ENCODE data around the gene KIF5C.

KIF5C gene

DNA sequence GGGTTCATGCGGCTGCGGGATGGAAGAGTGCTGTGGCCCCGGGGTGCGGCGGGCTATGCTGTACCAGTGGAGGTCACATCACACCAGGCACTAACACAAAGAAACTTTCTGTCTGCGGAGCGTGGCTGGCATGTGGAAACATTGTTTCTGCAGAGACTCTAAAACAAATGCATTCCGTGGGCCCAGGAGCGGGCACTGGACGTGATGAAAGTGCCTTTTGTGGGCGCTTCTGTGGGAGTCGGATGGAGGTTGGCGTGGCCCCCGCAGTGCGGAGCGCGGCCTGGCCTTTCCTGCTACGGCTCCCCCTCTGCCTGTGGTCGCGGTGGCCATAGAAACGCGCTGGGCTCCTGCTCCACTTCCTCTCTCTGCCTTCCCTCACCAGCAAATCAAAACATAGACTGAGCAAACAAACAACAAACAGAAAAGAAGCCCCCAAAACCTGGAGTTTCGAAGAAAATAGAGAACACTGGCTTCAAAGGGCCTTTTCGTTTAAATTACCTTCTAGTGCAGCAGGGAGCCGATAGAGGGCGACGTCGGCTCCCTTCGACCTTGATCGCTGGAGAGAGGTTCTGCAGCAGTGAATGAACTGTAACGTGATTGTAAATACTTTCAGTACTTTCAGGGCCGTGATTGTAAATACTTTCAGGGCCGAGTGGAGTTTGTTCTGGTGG, 51.4 kb downstream of the KIF5C start:
- no peak for DNase-seq (ENCODE audit: low read depth)

- no peak for DNase-seq (ENCODE audit: low read depth)
Measured at GRCh38 chr2:148926981-148927401, 52.0 kb downstream of the KIF5C start.

GRCh38 chr2:148928395-148928794, 53.4 kb downstream of the KIF5C start:
- no peak for DNase-seq (ENCODE audit: low read depth)

GRCh38 chr2:148930046-148930775, 55.2 kb downstream of the KIF5C start:
- no peak for DNase-seq (ENCODE audit: low read depth)

GRCh38 chr2:148932536-148932935, 57.5 kb downstream of the KIF5C start:
- no peak for DNase-seq (ENCODE audit: low read depth)

- no peak for DNase-seq (ENCODE audit: low read depth)
Measured at GRCh38 chr2:148933456-148933855, 58.4 kb downstream of the KIF5C start.

DNA sequence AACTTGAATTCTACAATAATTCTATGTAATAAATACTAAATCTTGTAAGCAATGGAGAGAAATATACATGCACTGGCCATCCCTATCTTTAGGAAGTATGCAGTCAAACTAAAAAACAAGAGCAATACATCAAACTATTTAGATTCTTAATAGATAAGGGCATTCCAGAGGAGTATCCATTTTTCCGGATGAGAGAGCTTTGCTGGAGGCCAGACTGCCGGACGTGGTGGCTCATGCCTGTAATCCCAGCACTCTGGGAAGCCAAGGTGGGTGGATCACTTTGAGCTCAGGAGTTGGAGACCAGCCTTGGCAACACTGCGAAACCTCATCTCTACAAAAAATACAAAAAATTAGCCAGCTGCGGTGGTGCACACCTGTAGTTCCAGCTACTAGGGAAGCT, 60.8 kb downstream of the KIF5C start:
- peak; percentile 15 for DNase-seq (ENCODE audit: low read depth)

GRCh38 chr2:148936857-148937450, 61.9 kb downstream of the KIF5C start:
- no peak for DNase-seq (ENCODE audit: low read depth)

GRCh38 chr2:148939271-148939670, 64.2 kb downstream of the KIF5C start:
- DNase-seq (ENCODE audit: low read depth): no peak

- no peak for DNase-seq (ENCODE audit: low read depth)
Measured at GRCh38 chr2:148943097-148943496, 68.1 kb downstream of the KIF5C start.

DNA sequence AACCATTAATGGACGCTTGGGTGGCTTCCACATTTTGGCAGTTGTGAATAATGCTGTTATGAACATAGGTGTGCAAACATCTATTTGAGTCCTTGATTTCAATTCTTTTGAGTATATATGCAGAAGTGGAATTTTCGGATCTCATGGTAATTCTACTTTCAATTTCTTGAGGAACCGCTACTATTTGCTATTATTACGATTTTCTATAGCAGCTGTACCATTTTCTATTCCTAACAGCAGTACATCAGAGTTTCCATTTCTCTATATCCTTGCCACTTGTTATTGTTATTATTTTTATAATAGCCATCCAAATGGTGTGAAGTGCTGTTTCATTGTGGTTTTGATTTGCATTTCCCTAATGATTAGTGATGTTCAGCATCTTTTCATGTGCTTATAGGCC, 69.5 kb downstream of the KIF5C start:
- DNase-seq (ENCODE audit: low read depth): no peak

DNA sequence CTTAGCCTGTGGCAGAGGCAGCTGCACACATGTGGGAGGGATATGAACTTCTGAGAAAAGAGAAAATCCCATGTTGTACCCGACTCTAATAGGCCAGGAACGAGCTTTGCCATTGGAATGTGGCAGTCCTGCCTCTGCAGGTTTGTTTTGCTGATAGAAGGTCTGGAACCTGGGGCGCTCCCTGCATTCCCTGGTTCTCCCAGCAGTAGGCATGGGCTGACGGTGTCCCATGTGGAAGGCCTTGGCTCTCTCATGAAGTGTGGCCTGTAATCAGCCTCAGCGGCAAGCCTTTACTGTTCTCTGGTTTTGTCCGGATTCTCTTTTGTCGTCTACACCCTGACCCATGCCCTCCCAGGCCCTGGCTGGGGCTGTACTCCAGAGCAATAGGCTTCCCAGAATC, 72.3 kb downstream of the KIF5C start:
- DNase-seq (ENCODE audit: low read depth): no peak

DNA sequence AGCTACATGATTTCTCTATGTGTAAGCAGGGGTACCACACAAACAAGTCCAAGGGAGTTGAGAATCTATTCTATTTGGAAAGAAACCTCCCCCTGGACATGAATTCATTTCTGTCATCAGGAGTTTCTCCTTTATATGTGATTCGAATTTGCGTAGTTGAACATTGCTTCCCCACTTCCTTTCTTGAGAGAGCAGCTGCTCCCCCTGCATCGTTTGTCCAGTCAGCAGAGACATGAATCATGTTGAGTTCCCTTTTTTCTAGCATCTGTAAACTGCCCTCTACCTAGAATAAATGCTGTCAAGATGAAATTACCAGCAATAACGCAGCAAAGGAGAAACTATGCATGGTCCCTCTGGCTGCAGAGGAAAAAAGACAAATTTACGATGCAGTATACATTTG, 73.8 kb downstream of the KIF5C start:
- DNase-seq (ENCODE audit: low read depth): no peak

DNA sequence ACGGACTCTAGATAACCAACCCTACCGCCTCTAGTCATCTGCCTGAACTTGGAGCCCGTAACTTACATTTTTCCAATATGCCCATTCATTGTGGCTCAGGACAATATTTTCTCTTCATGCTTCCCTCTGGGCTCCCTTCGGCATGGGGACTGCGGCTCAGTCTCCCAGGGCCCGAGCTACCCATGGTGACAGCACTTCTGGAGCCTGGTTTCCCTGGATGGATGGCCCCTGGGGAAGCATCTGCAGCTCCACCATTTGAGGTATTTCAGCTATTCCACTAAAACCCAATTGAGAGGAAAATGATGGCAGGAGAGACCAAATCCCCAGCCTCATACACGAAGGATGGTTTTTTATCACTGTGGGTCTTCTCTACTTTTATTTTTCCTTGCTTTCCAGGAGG, 74.3 kb downstream of the KIF5C start:
- DNase-seq (ENCODE audit: low read depth): no peak

GRCh38 chr2:148952621-148953020, 77.6 kb downstream of the KIF5C start:
- DNase-seq (ENCODE audit: low read depth): no peak

- DNase-seq (ENCODE audit: low read depth): no peak
Measured at GRCh38 chr2:148953426-148953825, 78.4 kb downstream of the KIF5C start.

GRCh38 chr2:148954536-148954935, 79.5 kb downstream of the KIF5C start:
- no peak for DNase-seq (ENCODE audit: low read depth)

DNA sequence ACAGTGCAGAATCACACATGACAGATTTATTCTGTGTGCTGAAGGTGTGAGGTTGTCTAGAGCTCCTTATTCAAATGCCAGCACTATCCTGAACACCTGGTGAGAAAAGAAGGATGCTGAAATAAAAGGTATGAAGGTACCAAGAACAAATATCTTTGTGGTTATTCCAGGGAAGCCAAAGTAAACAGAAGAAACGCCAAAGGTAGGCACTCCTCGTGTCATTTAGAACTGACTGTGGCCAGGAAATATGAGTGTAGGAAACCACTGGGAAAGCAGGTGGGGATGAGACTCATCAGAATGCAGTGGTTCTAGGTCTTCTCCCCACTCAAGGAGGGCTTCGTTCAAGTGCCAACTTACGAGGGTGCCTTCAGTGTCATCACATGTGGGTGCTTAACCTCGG, 80.8 kb downstream of the KIF5C start:
- no peak for DNase-seq (ENCODE audit: low read depth)

GRCh38 chr2:148957023-148957422, 82.0 kb downstream of the KIF5C start:
- DNase-seq (ENCODE audit: low read depth): no peak

GRCh38 chr2:148959745-148960144, 84.7 kb downstream of the KIF5C start:
- DNase-seq (ENCODE audit: low read depth): no peak

GRCh38 chr2:148960483-148960882, 85.5 kb downstream of the KIF5C start:
- DNase-seq (ENCODE audit: low read depth): no peak

DNA sequence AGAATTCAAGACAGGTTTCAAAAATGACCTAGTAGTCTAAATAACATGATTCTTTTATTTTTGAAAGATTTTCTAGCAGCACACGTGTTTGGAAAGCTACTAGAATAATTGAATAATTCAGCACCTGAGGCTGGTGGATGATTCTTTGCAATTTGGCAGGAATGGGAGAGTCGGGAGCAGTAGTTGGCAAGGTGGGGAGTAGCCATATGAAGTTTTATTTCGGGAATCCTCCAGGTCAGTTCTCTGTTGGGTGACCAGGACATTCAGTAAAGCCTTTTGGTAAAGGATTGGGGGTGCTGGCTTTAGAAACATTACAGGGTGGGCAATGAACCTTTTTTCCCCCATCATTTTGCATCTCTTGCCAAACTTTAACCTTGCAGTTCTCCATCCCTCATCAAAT, 88.4 kb downstream of the KIF5C start:
- no peak for DNase-seq (ENCODE audit: low read depth)

- DNase-seq (ENCODE audit: low read depth): no peak
Measured at GRCh38 chr2:148965623-148966437, 90.8 kb downstream of the KIF5C start.

Measured in non-pigmented ciliary epithelial cell (primary cell).